ENCODE data around the gene GFRA1.

Gene GFRA1

GRCh38 chr10:116041948-116042347 lies 231.1 kb downstream of the GFRA1 start:
- TF ChIP-seq CTCF (IDR thresholded peaks at IDR 0.05): no peak

- TF ChIP-seq CTCF (IDR thresholded peaks at IDR 0.05): no peak
Observed at GRCh38 chr10:116039612-116040011, 233.4 kb downstream of the GFRA1 start.

- TF ChIP-seq CTCF (IDR thresholded peaks at IDR 0.05): no peak
Observed at GRCh38 chr10:116038259-116038658, 234.7 kb downstream of the GFRA1 start.

- no peak for TF ChIP-seq CTCF (IDR thresholded peaks at IDR 0.05)
Observed at GRCh38 chr10:116030576-116030975, 242.4 kb downstream of the GFRA1 start.

GRCh38 chr10:116029826-116030225 lies 243.2 kb downstream of the GFRA1 start:
- TF ChIP-seq CTCF (IDR thresholded peaks at IDR 0.05): no peak

GRCh38 chr10:116027355-116027754 lies 245.7 kb downstream of the GFRA1 start:
- no peak for TF ChIP-seq CTCF (IDR thresholded peaks at IDR 0.05)

- no peak for TF ChIP-seq CTCF (IDR thresholded peaks at IDR 0.05)
Observed at GRCh38 chr10:116026725-116027124, 246.3 kb downstream of the GFRA1 start.

GRCh38 chr10:116026315-116026714 lies 246.7 kb downstream of the GFRA1 start:
- peak; percentile 24; the same call in 1 of the 2 replicates for TF ChIP-seq CTCF (IDR thresholded peaks at IDR 0.05)

All from LNCAP (cell line).